ENCODE data around the gene LINC00305.

DNA sequence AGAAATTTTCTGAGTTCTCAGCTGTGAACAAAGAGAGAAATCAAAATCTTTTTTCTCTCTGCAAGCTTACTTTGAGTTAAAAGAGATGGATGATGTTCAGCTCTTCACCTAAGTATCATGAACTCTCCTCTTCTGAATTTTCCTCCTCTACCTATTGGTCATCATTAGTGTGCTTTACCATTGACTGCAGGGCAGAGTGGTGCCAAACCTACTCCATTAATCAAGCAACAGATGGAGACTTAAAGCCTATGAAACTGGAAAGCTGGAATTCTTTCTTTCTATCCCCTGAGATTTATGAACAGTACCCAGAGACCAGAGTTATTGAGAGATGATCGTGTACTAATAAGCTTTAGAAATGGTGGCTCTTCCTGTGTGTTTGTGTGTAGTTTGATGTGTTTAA is 31.3 kb upstream of the LINC00305 start:
- TF ChIP-seq POLR2AphosphoS5 (IDR thresholded peaks at IDR 0.05; ENCODE audit: insufficient read depth, low read depth, low read length) (no peak), POLR2A (IDR thresholded peaks at IDR 0.05; ENCODE audit: low read depth, low read length) (no peak), EZH2 (IDR thresholded peaks at IDR 0.05; ENCODE audit: borderline replicate concordance, low read depth, low read length, severe bottlenecking) (no peak), FOS (IDR thresholded peaks at IDR 0.05; ENCODE audit: borderline replicate concordance, insufficient read depth, low read length) (no peak), MYC (IDR thresholded peaks at IDR 0.05; ENCODE audit: low read depth, low read length) (no peak)
- TF ChIP-seq, protein P1, sequence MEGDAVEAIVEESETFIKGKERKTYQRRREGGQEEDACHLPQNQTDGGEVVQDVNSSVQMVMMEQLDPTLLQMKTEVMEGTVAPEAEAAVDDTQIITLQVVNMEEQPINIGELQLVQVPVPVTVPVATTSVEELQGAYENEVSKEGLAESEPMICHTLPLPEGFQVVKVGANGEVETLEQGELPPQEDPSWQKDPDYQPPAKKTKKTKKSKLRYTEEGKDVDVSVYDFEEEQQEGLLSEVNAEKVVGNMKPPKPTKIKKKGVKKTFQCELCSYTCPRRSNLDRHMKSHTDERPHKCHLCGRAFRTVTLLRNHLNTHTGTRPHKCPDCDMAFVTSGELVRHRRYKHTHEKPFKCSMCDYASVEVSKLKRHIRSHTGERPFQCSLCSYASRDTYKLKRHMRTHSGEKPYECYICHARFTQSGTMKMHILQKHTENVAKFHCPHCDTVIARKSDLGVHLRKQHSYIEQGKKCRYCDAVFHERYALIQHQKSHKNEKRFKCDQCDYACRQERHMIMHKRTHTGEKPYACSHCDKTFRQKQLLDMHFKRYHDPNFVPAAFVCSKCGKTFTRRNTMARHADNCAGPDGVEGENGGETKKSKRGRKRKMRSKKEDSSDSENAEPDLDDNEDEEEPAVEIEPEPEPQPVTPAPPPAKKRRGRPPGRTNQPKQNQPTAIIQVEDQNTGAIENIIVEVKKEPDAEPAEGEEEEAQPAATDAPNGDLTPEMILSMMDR (IDR thresholded peaks at IDR 0.05; ENCODE audit: extremely low read depth in 1 of 2, insufficient read depth in 1 of 2, low read depth in 1 of 2, low read length in 2 of 2): no peak
- TF ChIP-seq, protein P2, sequence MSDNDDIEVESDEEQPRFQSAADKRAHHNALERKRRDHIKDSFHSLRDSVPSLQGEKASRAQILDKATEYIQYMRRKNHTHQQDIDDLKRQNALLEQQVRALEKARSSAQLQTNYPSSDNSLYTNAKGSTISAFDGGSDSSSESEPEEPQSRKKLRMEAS (IDR thresholded peaks at IDR 0.05; ENCODE audit: insufficient read depth, insufficient read length): no peak

Measured in endothelial cell of umbilical vein (primary cell).